Activated gamma-delta T cell treated with anti-CD3 and anti-CD28 coated beads, Interleukin-2, amount 50 U/mL, for 16 hours (primary cell): ENCODE measurements around the gene NAA15.
"Not testable (repeated sequence)": the region's sequence is repeated elsewhere in the genome, so short reads cannot be mapped to it uniquely, and the experiment has no call there.

Experiments used
- DNase-seq: peaks from one replicate; pipeline ENCODE4 v3.0.0-alpha.2; 2020; ENCODE audit warnings: low read depth

Gene NAA15

DNA sequence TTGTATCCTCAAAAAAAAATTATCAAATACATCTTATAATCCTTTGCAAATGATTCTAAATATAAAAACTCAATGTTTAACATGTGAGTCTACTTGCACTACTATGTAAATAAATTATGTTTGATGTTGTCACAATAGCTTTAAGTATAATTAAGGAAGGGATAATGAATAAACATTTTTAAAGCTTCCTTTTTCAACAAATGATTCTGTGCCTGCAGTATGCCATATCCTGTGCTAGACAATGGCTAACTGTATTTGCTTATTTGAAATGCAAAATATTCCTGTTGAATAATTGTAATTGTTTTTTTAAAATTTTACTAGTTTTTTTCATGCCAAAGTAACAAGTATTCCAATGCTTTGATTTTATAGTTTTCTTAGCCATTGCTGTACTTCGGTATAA, 60.0 kb downstream of the NAA15 start:
- DNase-seq, result no peak

DNA sequence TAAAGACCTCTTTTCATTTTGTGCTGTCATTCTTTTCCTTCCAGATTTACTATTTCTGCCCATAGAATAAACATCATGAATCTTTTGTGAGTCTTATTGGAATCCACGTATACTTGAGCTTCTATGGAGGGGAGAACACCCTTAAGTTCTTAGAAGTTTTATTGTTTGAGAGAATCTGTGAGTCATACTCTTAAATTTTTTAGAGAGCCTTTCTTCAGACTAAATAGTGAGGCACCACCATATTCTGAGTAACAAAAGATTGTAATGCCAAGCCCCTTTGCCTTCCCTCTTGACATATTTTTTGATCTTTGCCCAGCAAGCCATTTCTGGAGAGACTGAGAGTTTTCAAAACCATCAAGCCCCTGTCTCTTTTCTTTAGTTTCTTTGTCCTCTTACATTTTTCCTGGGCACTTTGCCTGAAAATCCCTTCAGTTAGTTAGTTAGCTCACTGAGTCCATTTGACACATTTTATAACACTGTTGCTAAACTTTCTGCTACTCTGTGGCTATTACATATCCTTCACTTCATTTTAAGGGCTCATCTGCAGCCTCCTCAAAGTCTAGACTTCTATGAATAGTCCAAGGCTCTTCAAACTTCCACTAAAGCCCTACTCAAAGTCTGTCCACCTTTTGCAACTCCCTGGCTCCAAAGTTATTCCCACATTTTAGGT, 66.3 kb downstream of the NAA15 start:
- no peak for DNase-seq

DNA sequence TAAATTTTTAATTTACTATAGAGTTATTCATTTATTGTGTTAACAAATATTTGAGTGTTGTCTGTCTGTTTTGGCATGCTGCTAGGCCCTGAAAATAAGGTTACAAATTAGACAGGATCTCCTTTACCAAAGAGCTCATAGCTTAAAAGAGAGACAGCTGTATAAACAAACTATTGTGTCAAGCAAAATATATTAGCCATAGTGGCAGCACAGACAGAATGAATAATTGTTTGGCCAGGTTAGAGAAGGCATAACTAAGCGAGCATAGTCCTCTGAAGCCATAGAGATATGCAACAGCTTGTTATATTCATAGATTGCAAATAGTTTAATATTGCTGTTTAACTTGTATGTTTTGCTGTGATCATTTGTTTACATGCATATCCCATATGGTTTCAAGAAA, 67.7 kb downstream of the NAA15 start:
- no peak for DNase-seq

DNA sequence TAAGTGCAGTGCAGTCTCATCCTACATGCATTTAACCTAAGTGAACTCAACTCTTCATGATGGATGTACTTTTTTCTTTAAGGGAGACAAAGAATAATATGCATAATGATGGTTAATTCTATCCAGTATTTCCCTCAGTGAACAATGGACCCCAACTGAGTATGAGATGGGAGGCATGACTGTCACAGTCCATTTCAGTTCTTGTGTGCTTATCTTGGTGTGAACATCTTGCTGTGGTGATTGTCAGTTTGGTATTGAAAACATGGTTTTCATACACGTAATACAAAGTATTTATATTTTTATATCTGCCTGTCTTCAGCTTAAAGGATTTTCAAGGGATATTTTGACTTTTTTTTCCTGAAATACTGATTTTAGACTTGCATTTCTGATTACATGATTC, 72.9 kb downstream of the NAA15 start:
- DNase-seq, result no peak

DNA sequence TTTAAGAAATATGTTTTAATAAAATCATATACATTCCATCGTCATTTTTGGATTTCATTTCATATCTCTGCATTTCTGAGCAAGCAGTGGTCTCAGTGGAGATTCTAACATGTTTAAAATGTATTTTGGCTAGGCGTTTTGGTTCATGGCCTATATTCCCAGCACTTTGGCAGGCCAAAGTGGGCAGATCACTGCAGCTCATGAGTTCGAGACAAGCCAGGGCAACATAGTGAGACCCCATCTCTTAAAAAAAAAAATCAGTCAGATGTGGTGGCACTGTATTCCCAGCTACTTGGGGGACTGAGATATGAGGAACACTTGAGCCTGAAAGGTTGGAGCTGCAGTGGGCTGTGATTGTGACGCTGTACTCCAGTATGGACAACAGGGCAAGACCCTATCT, 85.1 kb downstream of the NAA15 start:
- DNase-seq, result no peak

DNA sequence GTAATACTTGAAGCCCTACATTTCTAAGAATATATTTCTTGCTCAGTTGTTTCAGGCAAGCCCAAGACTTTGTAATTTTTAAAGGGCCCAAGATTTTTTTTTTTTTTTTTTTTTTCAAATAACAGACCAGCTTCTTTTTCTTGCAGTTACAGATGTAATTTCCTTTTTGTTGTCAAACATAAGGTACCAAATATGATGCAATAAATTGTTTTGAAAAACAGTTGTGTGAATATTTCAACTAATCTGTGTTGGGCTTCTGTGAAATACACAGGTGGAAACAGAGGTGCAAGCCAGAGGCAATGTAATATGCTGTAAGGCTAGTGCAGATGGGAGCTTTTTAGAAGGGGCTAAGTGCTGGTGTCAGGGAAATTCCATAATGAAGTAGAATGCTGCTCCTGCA, 87.8 kb downstream of the NAA15 start:
- no peak for DNase-seq

DNA sequence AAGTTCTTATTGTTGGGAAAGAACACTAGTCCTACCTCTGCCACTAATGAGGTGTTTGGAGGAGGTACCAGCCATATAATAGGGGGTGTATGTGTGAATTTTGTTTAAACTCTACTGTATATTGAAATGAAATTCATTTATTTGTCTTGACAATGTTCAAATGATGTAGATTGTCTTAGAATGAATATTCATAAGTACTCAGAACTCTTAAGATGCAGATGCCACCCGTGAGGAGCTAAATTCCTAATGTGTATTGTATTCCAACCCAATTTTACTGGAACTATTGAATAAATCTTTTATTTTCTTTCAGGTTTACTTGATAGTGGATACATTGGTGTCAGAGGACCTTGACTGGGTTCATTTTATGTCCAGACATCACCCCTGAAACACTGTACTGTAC, 88.7 kb downstream of the NAA15 start:
- no peak for DNase-seq

DNA sequence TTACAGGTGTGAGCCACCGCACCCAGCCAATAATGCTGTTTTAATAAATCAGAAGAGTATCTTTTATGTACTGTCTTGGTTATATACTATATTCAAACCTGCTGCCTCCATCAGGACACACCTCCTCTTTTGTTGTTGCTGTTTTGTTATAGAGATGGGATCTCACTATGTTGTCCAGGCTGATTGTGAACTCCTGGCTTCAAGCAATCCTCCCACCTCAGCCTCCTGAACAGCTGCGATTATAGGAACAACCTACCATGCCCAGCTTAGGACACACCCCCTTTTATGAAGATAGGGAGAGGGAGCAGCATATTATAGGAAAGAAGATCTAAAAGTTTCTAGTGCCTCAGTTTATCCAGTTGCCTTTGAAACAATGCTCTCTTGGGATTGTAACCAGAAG, 90.4 kb downstream of the NAA15 start:
- DNase-seq, result no peak

DNA sequence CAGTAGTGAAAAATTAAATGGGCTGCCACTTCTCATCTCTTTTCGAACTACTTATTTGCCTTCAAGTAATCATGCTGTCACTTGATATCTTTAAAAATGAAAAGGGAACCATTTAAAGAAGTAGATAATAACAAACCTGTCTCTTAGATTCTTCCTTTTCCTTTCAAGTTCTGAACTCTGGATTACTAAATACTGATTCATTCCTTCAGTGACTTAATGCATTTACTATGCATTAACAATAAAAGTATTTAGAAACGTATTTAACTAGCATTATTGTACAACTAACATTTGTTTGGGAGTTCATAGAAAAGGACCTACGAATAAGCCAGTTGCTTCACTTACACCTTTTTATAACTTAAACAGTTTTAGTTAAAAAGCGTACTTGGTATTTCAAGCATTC, 91.5 kb downstream of the NAA15 start:
- DNase-seq, result no peak

DNA sequence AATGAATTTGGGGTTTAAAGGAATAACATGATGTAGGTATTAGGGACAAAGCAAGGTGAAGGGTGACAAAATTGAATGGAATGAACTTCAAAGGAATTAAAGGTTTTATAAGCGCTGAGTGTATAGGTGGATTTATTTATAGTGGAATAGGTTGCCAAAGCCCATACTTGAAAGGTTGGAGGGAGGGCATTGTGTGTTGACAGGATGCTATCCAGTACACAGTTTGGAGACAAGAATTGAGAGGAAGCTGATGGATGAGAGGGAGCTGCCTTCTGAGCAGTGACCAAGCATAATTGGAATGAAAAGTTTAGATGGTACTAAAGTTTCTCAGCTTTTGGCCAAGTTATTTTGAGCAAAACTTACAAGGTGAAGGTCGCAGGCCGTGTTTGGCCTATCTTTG, 100.1 kb downstream of the NAA15 start:
- DNase-seq, result no peak

DNA sequence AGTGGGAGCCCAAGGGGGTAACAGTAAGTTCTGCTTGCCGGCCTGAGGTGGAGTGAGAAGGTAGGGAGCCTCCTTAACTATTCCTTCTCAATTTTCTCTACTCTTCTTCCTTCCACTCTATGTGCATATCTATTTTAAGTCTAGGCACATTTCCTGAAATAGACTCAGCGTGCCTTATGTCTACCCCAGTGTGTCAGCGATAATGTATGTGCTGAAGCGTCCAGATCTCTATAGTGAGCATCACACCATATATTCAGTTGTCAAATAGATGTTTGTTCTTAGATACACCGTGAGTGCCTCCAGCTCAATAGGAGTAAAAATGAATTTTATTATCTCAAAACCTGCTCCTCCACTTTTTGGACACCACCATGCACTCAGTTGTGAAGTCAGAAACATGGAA, 101.1 kb downstream of the NAA15 start:
- no peak for DNase-seq

DNA sequence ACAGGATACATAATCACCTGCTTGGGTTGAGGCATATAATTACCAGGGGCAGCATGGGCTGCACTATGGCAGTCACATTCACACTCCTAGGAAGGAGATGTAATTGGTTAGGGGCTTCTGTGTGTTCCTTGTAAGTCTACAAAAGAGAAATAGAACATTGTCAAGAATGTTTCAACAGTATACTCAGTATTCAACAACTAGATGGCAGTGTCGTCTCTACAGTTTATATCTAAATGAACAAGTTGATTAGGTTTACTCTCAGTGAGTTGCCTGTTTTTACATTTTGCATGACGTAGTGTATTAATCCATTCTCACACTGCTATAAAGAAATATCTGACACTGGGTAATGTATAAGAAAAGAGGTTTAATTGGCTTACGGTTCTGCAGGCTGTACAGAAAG, 102.2 kb downstream of the NAA15 start:
- no peak for DNase-seq

DNA sequence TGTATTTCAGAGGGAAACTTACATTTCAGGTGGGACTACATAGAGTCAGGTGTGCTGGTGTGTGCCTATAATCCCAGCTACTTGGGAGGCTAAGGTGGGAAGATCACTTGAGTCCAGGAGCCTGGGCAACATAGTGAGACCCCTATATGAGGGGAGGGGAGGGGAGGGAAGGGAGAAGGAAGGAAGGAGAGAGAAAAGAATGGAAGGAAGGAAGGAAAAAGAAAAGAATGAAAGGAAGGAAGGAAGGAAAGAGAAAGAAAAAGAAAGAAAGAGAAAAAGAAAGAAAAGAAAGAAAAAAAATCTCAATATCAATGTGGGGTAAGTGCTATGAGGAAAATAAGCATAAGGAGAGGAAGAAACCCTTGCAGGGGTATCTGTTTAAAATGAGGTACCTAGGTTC, 109.0 kb downstream of the NAA15 start:
- no peak for DNase-seq

DNA sequence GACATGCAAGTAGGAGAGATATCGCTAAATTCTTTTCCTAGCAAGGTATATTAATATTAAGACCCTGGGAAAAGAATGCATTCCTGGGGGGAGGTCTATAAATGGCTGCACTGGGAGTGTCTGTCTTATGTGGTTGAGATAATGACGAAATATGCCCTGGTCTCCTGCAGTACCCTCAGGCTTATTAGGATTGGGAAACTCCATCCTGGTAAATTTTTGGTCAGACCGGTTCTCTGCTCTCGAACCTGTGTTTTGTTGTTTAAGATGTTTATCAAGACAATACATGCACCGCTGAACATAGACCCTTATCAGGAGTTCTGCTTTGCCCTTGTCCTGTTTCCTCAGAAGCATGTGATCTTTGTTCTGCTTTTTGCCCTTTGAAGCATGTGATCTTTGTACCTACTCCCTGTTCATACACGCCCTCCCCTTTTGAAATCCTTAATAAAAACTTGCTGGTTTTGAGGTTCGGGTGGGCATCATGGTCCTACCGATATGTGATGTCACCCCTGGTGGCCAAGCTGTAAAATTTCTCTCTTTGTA, 113.4 kb downstream of the NAA15 start:
- not testable (repeated sequence) for DNase-seq

DNA sequence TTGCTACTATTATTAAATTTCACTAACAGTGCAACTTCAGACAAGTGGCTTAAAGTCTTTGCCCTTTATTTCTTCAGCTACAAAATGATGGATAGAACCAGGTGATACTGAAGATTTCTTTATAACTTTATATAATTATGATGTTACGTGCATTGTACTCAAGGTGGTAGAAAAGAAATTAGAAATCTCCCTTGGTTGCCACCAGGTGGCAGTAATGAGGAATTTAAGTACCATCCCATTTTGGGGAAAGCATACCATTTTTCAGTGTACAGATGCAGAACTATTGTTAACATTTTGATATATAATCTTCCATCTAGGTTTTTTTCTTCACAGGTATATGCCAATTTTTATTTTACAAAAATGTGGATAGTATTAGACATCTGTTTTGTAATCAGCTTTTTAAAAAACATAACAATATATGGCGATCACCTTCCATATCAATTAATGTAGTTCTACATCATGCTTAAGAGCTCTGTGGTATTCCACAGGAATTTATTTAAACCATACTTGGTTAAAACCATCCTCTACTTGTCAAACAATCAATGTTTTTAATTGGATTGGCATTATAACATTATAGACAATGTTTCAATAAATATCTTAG, 114.9 kb downstream of the NAA15 start:
- peak; percentile 7 for DNase-seq

DNA sequence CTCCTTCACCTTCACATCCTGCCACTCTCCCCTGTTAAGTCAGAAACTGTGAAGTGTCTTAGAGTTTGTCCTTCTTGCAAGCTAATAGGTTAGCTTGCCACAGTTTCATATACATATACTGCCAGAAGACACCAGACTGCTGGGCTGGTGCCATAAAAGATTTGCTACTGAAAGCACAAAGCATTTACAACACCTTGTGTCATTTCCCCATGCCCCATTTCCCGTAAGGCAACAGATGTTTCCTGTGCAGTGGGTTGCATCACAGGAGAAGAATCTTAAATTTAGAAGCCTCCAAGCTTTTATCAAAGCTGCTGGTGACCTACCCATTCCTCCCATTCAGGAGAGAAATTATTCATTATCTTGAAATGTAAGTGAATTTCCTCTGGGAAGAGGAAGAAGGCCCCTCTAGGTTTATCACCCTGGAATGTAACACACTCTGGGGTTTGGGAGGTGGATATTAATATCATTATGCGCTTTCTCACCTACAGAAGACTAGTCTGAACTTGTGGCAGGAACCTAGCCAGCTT, 118.1 kb downstream of the NAA15 start:
- DNase-seq, result no peak

DNA sequence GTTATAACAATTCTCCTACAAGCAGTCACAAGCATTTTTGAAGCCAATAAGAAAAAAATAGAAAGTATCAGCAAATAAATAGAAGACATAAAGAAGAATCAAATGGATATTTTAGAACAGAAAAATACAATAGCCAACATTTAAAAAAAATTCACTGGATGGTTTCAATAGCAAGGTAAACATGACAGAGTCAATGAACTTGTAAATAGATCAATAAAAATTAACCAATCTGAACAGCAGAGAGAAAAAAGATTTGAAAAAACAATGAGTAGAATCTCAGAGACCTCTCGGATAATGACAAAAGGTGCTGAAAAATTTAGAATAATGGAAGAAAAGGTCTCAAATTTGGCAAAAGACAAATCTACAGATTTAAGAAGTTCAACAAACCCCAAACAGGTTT, 119.3 kb downstream of the NAA15 start:
- DNase-seq, result no peak

DNA sequence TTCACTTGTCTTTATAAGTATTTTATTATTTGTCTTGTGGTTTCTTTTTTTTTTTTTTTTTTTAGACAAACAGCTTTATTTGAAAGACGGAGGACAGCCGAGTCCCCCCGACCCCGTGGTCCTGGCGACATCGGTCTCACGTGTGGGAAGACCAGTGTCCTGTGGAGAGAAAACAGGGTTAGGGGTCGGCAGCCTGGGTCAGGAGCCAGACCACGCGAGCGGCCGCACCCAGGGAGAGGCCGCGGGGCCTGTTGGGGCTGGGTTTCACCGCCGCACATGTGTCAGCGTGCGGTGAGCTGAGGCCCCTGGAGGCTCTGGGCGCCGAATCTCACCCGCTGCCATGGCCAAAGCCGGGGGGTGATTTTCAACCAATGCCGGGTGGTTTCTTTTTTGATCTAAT, 134.8 kb downstream of the NAA15 start:
- DNase-seq, result no peak

DNA sequence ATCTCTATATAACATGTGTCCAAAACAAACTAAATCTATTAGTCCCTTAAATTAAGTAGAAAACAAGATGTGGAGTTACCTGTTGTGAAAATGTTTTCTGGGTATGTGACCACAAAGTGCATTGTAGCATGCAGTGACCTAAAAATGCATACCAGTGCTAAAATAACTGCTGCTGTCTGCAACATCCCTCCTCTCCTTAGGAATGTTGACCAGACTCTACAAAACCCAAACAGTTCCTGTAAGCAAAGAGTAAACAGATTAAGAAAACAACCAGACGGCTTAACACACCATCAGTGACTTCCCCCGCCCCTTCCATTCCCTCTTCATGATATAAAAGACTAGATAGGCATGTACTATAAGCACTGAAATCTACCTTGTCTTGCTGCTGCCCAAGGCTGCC, 136.8 kb downstream of the NAA15 start:
- DNase-seq, result no peak

DNA sequence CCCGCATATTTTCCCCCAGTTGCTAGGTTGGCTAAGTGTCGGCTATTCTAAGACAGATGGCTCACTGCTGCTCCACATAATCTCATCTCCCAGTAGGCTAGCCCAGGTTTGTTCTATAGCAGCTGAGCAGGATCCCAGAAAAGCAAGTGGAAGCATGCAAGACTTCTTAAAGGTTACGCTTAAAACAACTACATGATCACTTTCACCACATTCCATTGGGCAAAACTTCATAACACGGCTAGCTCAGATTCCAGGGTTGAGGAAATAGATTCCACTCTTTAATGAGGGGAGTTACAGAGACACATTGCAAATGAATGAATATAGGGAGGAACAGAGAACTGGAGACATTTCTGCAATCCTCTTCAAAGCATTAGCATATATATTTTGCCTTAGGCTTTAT, 139.7 kb downstream of the NAA15 start:
- DNase-seq, result no peak

DNA sequence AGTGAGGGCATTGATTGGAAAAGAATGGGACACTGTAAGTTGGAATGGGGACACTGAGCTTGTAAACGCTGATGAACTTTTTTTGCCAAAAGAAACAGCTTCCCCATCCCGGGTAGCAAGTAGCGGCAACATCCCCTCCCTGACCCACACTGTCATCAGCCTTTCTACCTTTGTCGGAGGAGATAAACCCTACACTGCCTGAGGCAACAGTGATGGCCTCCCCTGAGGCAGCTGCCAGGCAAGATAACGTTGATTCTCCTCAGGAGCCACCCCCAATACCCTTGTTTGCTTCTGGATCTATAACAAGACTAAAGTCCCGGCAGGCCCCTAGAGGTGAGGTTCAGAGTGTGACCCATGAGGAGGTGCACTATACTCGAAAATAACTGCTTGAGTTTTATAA, 142.4 kb downstream of the NAA15 start:
- no peak for DNase-seq

DNA sequence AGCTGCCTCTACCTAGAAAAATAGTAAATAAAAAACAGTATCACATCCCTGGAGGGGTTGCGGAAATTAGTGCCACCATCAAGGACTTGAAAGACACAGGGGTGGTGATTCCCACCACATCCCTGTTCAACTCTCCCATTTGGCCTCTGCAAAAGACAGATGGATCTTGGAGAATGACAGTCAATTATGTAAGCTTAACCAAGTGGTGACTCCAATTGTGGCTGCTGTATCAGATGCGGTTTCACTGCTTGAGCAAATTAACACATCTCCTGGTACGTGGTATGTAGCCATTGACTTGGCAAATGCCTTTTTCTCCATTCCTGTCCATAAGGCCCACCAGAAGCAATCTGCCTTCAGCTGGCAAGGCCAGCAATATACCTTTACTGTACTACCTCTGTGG, 143.6 kb downstream of the NAA15 start:
- DNase-seq, result not testable (repeated sequence)

DNA sequence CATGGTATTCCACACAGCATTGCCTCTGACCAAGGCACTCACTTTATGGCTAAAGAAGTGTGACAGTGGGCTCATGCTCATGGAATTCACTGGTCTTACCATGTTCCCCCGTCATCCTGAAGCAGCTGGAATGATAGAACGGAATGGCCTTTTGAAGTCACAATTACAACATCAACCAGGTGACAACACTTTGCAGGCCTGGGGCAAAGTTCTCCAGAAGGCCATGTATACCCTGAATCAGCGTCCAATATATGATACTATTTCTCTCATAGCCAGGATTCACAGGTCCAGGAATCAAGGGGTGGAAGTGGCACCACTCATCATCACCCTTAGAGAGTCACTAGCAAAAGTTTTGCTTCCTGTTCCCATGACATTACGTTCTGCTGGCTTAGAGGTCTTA, 145.8 kb downstream of the NAA15 start:
- not testable (repeated sequence) for DNase-seq

DNA sequence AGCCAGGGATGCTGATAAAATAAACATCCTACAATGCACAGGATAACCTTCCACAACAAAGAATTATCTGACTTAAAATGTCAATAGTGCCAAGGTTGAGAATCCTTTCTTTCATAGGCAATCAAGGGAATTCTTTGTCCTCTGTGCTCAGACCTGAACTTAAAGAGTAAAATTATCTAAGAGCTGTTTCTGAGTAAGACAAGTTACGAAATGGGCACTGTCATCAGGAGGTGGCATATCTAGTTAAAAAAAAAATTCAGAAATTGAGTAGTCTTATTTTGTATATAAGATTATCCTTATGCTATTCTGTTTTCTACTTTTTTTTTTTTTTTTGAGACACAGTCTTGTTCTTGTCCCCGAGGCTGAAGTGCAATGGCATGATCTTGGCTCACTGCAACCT, 149.3 kb downstream of the NAA15 start:
- DNase-seq, result no peak
